ENCODE results near the gene SLC25A1.

SLC25A1 gene

GRCh38 chr22:19215360-19215759 is 36.8 kb upstream of the SLC25A1 start:
- in situ Hi-C loops (cut with MboI; ENCODE audit: low sequenced_read_pairs, unreplicated experiment): no loop called here
- no peak for DNase-seq (ENCODE audit: low spot score)
- TF ChIP-seq CTCF (IDR thresholded peaks at IDR 0.05; ENCODE audit: borderline replicate concordance, control extremely low read depth, extremely low read depth, insufficient read depth, missing control alignments): no peak

- no peak for TF ChIP-seq CTCF (IDR thresholded peaks at IDR 0.05; ENCODE audit: borderline replicate concordance, control extremely low read depth, extremely low read depth, insufficient read depth, missing control alignments)
- in situ Hi-C loops (cut with MboI; ENCODE audit: low sequenced_read_pairs, unreplicated experiment): no loop called here
- no peak for DNase-seq (ENCODE audit: low spot score)
Observed at GRCh38 chr22:19214078-19214473, 35.5 kb upstream of the SLC25A1 start.

- in situ Hi-C loops (cut with MboI; ENCODE audit: low sequenced_read_pairs, unreplicated experiment): no loop called here
- no peak for TF ChIP-seq CTCF (IDR thresholded peaks at IDR 0.05; ENCODE audit: borderline replicate concordance, control extremely low read depth, extremely low read depth, insufficient read depth, missing control alignments)
- no peak for DNase-seq (ENCODE audit: low spot score)
Observed at GRCh38 chr22:19213442-19214077, 35.0 kb upstream of the SLC25A1 start.

- TF ChIP-seq CTCF (IDR thresholded peaks at IDR 0.05; ENCODE audit: borderline replicate concordance, control extremely low read depth, extremely low read depth, insufficient read depth, missing control alignments): no peak
- in situ Hi-C loops (cut with MboI; ENCODE audit: low sequenced_read_pairs, unreplicated experiment): no loop called here
- DNase-seq (ENCODE audit: low spot score): no peak
Observed at GRCh38 chr22:19213001-19213400, 34.5 kb upstream of the SLC25A1 start.

GRCh38 chr22:19212302-19212870 is 33.9 kb upstream of the SLC25A1 start:
- DNase-seq (ENCODE audit: low spot score): no peak
- in situ Hi-C loops (cut with MboI; ENCODE audit: low sequenced_read_pairs, unreplicated experiment): no loop called here
- TF ChIP-seq CTCF (IDR thresholded peaks at IDR 0.05; ENCODE audit: borderline replicate concordance, control extremely low read depth, extremely low read depth, insufficient read depth, missing control alignments): no peak

GRCh38 chr22:19210188-19210587 is 31.7 kb upstream of the SLC25A1 start:
- TF ChIP-seq CTCF (IDR thresholded peaks at IDR 0.05; ENCODE audit: borderline replicate concordance, control extremely low read depth, extremely low read depth, insufficient read depth, missing control alignments): no peak
- in situ Hi-C loops (cut with MboI; ENCODE audit: low sequenced_read_pairs, unreplicated experiment): no loop called here
- DNase-seq (ENCODE audit: low spot score): no peak

All from GM13976 (cell line).